ENCODE measurements around the gene ACO1. TPM values are rescaled to one million over a fixed set of nuclear protein-coding genes. Genes with fewer than 3 reads are reported as not detected.

The ACO1 gene
- total RNA-seq, 1 donor from 2014 or later: 30.6 TPM

DNA sequence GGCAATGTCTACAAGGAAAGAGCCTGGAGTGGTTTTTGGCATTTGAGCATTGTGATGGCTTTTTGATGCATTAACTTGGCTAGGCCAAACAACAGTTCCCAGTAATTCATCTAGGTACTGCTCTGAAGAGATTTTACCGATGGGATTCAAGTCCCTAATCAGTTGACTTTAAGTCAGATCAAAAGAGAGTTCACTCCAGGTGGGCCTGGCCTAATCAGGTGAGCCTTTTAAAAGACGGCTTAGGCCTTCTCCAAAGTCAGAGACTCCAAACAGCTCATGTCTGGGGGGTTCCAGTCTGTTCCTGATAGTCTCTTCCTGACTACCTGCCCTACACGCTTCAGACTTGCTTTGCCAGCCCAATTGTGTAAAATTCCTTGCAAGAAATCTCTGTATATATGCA is 87.9 kb downstream of the ACO1 start:
- no peaks in the 10 kb centered on the region for H3K9me3 Mint-ChIP-seq (ENCODE audit: unreplicated experiment)
- H3K36me3 Mint-ChIP-seq (ENCODE audit: low read depth, unreplicated experiment): peaks cover 17% of the 10 kb centered on the region
- DNase-seq (ENCODE audit: low spot score): no peak
- no peak overlapping the region for H3K4me3 Mint-ChIP-seq (ENCODE audit: unreplicated experiment)
- H3K4me1 Mint-ChIP-seq (ENCODE audit: unreplicated experiment): no peaks in the 10 kb centered on the region
- TF ChIP-seq, protein P1, sequence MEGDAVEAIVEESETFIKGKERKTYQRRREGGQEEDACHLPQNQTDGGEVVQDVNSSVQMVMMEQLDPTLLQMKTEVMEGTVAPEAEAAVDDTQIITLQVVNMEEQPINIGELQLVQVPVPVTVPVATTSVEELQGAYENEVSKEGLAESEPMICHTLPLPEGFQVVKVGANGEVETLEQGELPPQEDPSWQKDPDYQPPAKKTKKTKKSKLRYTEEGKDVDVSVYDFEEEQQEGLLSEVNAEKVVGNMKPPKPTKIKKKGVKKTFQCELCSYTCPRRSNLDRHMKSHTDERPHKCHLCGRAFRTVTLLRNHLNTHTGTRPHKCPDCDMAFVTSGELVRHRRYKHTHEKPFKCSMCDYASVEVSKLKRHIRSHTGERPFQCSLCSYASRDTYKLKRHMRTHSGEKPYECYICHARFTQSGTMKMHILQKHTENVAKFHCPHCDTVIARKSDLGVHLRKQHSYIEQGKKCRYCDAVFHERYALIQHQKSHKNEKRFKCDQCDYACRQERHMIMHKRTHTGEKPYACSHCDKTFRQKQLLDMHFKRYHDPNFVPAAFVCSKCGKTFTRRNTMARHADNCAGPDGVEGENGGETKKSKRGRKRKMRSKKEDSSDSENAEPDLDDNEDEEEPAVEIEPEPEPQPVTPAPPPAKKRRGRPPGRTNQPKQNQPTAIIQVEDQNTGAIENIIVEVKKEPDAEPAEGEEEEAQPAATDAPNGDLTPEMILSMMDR (IDR thresholded peaks at IDR 0.05; ENCODE audit: unreplicated experiment): no peak
- no peak overlapping the region for H3K27ac Mint-ChIP-seq (ENCODE audit: unreplicated experiment)
- H3K27me3 Mint-ChIP-seq (ENCODE audit: unreplicated experiment): peaks cover 1% of the 10 kb centered on the region

DNA sequence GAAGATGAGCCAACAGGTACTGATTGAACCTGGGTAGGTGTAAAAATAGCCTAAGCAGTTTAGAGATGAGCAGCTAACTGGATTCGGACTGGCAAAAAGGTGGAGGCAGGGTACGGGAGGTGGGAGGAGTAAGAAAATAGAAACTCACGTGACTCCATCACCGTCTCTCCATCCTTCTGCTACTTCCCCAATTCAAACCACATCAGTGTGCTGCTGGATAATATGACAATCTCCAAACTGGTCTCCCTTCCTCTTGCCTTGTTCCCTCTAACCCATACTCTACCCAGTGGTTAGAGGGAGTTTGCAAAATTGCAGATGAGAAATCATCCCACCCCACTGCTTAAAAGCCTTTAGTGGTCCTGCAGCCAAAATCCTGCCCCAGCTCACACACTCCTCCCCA is 98.9 kb downstream of the ACO1 start:
- H3K9me3 Mint-ChIP-seq (ENCODE audit: unreplicated experiment): no peaks in the 10 kb centered on the region
- no peak for DNase-seq (ENCODE audit: low spot score)
- H3K4me3 Mint-ChIP-seq (ENCODE audit: unreplicated experiment): no peak overlapping the region
- H3K36me3 Mint-ChIP-seq (ENCODE audit: low read depth, unreplicated experiment): peaks cover 39% of the 10 kb centered on the region
- H3K27ac Mint-ChIP-seq (ENCODE audit: unreplicated experiment): no peak overlapping the region
- peaks cover 6% of the 10 kb centered on the region for H3K27me3 Mint-ChIP-seq (ENCODE audit: unreplicated experiment)
- TF ChIP-seq, protein P1 (IDR thresholded peaks at IDR 0.05; ENCODE audit: unreplicated experiment): no peak
- H3K4me1 Mint-ChIP-seq (ENCODE audit: unreplicated experiment): no peaks in the 10 kb centered on the region

DNA sequence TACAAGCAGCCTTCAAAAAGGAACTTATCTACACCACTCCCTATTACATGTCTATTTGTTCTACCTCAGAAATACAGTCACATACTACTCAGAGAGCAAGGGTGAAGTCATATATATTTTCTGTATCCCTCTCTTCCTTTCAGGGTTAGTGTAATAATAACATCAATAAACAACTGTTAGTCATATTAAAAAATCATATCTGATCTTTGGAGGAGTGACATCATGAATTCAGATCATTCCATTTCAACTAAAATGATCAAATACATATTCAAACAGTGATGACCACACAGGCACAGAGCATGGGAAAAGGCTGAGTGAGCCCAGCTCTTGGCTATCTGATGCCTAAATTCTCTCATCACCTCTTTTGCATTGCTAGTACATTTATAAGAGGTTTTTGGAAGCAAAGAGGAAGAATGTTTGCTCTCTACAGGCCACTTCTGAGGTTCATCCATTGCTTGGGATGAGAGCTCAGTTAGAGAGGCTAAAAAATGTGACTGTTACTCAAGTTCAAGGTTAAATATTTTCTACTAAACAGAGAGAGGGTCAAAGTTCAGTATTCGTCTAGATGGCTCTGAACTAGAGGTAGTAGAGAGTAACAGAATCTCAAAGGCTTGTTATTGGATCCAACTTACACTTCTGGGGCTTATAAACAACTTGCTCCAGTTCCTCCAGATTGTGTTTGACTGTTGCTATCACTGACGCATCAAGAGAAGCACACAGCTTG is 102.6 kb downstream of the ACO1 start:
- Mint-ChIP-seq H3K4me1 (ENCODE audit: unreplicated experiment) (no peaks in the 10 kb centered on the region), H3K27ac (ENCODE audit: unreplicated experiment) (no peak overlapping the region), H3K36me3 (ENCODE audit: low read depth, unreplicated experiment) (peaks cover 32% of the 10 kb centered on the region), H3K4me3 (ENCODE audit: unreplicated experiment) (no peak overlapping the region), H3K9me3 (ENCODE audit: unreplicated experiment) (no peaks in the 10 kb centered on the region), H3K27me3 (ENCODE audit: unreplicated experiment) (peaks cover 5% of the 10 kb centered on the region)
- DNase-seq (ENCODE audit: low spot score): no peak
- TF ChIP-seq, protein P1 (IDR thresholded peaks at IDR 0.05; ENCODE audit: unreplicated experiment): no peak

DNA sequence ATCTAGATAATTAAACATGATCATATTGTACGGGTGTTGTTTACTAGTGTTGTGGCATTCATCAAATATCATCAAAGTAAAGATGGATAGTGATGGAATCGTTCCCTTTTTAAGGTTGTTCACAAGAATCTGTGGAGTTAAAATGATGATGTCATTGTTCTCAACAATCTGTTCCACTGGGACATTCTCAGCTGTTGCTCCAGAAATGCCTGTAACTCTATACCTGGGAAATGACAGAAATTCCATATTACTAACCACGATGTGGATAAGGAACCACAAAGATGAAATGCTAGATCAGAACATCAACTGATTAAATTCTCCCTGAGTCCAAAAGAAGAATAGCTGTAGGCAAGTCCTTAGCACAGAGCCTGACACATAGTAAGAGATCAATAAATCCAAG is 103.5 kb downstream of the ACO1 start:
- no peak overlapping the region for H3K27ac Mint-ChIP-seq (ENCODE audit: unreplicated experiment)
- TF ChIP-seq, protein P1 (IDR thresholded peaks at IDR 0.05; ENCODE audit: unreplicated experiment): no peak
- H3K36me3 Mint-ChIP-seq (ENCODE audit: low read depth, unreplicated experiment): peaks cover 27% of the 10 kb centered on the region
- no peaks in the 10 kb centered on the region for H3K4me1 Mint-ChIP-seq (ENCODE audit: unreplicated experiment)
- peaks cover 3% of the 10 kb centered on the region for H3K27me3 Mint-ChIP-seq (ENCODE audit: unreplicated experiment)
- H3K4me3 Mint-ChIP-seq (ENCODE audit: unreplicated experiment): peak overlapping the region; percentile 22
- no peaks in the 10 kb centered on the region for H3K9me3 Mint-ChIP-seq (ENCODE audit: unreplicated experiment)
- DNase-seq (ENCODE audit: low spot score): no peak

DNA sequence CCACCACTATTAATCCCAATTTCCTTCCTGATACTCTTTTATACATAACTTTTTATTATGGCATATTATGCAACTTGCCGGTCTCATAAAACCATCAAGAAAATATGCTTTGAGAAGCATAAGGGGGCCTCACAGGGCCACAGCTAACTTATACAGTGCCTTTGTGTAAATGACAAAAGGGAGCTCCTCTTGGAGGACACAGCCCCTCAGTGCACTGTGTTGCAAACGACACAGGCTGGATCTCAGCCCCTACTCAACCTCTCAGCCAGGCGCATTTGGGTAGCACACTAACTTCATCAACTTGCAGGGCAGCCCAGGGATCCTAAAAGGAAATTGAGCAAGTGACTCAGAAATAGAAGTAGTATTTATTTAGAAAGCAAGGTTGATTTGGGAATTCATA is 106.2 kb downstream of the ACO1 start:
- no peaks in the 10 kb centered on the region for H3K4me1 Mint-ChIP-seq (ENCODE audit: unreplicated experiment)
- no peak overlapping the region for H3K4me3 Mint-ChIP-seq (ENCODE audit: unreplicated experiment)
- no peaks in the 10 kb centered on the region for H3K27me3 Mint-ChIP-seq (ENCODE audit: unreplicated experiment)
- no peaks in the 10 kb centered on the region for H3K9me3 Mint-ChIP-seq (ENCODE audit: unreplicated experiment)
- no peak for DNase-seq (ENCODE audit: low spot score)
- TF ChIP-seq, protein P1 (IDR thresholded peaks at IDR 0.05; ENCODE audit: unreplicated experiment): no peak
- H3K36me3 Mint-ChIP-seq (ENCODE audit: low read depth, unreplicated experiment): peaks cover 16% of the 10 kb centered on the region
- no peak overlapping the region for H3K27ac Mint-ChIP-seq (ENCODE audit: unreplicated experiment)
